Gastroesophageal sphincter (tissue), 3 donors: ENCODE data around the gene ATP10A.

Experiments used
- CTCF ChIP-seq, 4 experiments: fragments of 200-600 bp in 2 of 4; fragments of 450-650 bp in 2 of 4; sonication (generic) in 1 of 4; IDR thresholded peaks; one replicate each; pipeline ENCODE4 v1.5.1; 2017 to 2019; ENCODE audit warnings: antibody characterized with exemption in 4 of 4, mild to moderate bottlenecking in 2 of 4, moderate library complexity in 2 of 4
- EP300 ChIP-seq: sonication (generic); formaldehyde crosslinking; IDR thresholded peaks from one replicate; pipeline ENCODE4 v1.6.1; 2017; ENCODE audit warnings: antibody characterized with exemption, mild to moderate bottlenecking
- POLR2A ChIP-seq, 2 donors: fragments of 450-650 bp; IDR thresholded peaks; one replicate each; pipeline ENCODE4 v1.6.1; 2017; ENCODE audit warnings: antibody characterized with exemption in 2 of 2, mild to moderate bottlenecking in 2 of 2, moderate library complexity in 1 of 2
- POLR2AphosphoS5 ChIP-seq: sonication (generic); formaldehyde crosslinking; IDR thresholded peaks from one replicate; pipeline ENCODE4 v1.6.1; 2017; ENCODE audit warnings: antibody characterized with exemption

GRCh38 chr15:25905140-25905539, 42.0 kb upstream of the ATP10A start:
- TF ChIP-seq POLR2AphosphoS5 (peak; percentile 57), CTCF (IDR thresholded peaks at IDR 0.05) (no peak), POLR2A (IDR thresholded peaks at IDR 0.05) (no peak), EP300 (no peak)
